Uterus (tissue), 2 donors: ENCODE data around the gene DAPK3.

ENCODE experiments used
- CTCF ChIP-seq, 4 experiments: fragments of 200-600 bp in 2 of 4; fragments of 450-650 bp in 2 of 4; sonication (generic) in 2 of 4; IDR thresholded peaks; one replicate each; pipeline ENCODE4 v1.5.1; 2016 to 2019; ENCODE audit warnings: antibody characterized with exemption in 4 of 4, mild to moderate bottlenecking in 2 of 4, moderate library complexity in 1 of 4
- POLR2A ChIP-seq, 2 donors: fragments of 450-650 bp; IDR thresholded peaks; one replicate each; pipeline ENCODE4 v1.6.1; 2016; ENCODE audit warnings: antibody characterized with exemption in 2 of 2, mild to moderate bottlenecking in 1 of 2, moderate library complexity in 1 of 2

GRCh38 chr19:3977242-3978143 is 6.6 kb upstream of the DAPK3 start:
- TF ChIP-seq POLR2A (IDR thresholded peaks at IDR 0.05) (no peak), CTCF (IDR thresholded peaks at IDR 0.05) (no peak)
